Measurements from ENCODE around the gene NFRKB.

Gene NFRKB

DNA sequence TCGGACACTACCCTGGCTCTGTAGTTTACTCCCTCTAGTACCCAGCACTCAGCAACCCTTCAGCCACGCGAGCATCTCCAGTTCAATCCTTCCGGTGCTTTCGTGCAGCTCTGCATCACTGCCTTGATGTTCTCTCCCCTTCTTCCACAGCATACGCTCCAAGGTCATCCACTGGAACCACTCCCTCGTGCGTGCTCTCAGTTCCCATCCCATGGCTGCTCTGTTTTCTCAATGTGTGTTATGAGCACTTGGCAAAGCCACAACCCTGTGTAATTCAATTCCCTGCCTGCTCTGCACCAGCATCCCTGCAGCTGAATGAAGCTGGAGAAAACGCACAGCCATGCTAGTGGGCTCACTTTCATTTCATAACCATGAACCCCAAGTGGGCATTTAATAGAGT, 38.5 kb upstream of the NFRKB start:
- TF ChIP-seq EZH2 (IDR thresholded peaks at IDR 0.05; ENCODE audit: borderline replicate concordance, low read length): no peak
- TF ChIP-seq, protein P1, sequence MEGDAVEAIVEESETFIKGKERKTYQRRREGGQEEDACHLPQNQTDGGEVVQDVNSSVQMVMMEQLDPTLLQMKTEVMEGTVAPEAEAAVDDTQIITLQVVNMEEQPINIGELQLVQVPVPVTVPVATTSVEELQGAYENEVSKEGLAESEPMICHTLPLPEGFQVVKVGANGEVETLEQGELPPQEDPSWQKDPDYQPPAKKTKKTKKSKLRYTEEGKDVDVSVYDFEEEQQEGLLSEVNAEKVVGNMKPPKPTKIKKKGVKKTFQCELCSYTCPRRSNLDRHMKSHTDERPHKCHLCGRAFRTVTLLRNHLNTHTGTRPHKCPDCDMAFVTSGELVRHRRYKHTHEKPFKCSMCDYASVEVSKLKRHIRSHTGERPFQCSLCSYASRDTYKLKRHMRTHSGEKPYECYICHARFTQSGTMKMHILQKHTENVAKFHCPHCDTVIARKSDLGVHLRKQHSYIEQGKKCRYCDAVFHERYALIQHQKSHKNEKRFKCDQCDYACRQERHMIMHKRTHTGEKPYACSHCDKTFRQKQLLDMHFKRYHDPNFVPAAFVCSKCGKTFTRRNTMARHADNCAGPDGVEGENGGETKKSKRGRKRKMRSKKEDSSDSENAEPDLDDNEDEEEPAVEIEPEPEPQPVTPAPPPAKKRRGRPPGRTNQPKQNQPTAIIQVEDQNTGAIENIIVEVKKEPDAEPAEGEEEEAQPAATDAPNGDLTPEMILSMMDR (IDR thresholded peaks at IDR 0.05; ENCODE audit: low read length): no peak

GRCh38 chr11:129933262-129933661, 37.9 kb upstream of the NFRKB start:
- H3K9me2 ChIP-seq (ENCODE audit: low read depth, low read length): no peaks in the 10 kb centered on the region
- no peaks in the 10 kb centered on the region for H4K20me1 ChIP-seq (ENCODE audit: insufficient read depth, low read length)
- no peaks in the 10 kb centered on the region for H3K9me3 ChIP-seq (ENCODE audit: low read length)
- H3K27ac ChIP-seq (ENCODE audit: low read depth, low read length, poor library complexity, severe bottlenecking): no peak overlapping the region
- no peaks in the 10 kb centered on the region for H3K4me1 ChIP-seq (ENCODE audit: insufficient read depth, low read length, severe bottlenecking)
- no peaks in the 10 kb centered on the region for H3F3A ChIP-seq (ENCODE audit: insufficient read depth, low read length)
- no peaks in the 10 kb centered on the region; the same call in 1 of the 2 replicates for H3K79me2 ChIP-seq (ENCODE audit: insufficient read depth, low read length)
- peaks cover 92% of the 10 kb centered on the region for H3K36me3 ChIP-seq (ENCODE audit: insufficient read depth, low read length)
- H3K4me3 ChIP-seq (ENCODE audit: low read depth, low read length, poor library complexity, severe bottlenecking): no peak overlapping the region
- H2AFZ ChIP-seq (ENCODE audit: low read length): no peak overlapping the region
- no peaks in the 10 kb centered on the region for H3K27me3 ChIP-seq (ENCODE audit: insufficient read depth, low read length)
- H3K4me2 ChIP-seq (ENCODE audit: low read length): no peak overlapping the region
- TF ChIP-seq EZH2 (IDR thresholded peaks at IDR 0.05; ENCODE audit: borderline replicate concordance, low read length): no peak
- TF ChIP-seq, protein P1 (IDR thresholded peaks at IDR 0.05; ENCODE audit: low read length): no peak
- H3K9ac ChIP-seq (ENCODE audit: low read length): no peak overlapping the region

More for the DNA sequence above, 38.5 kb upstream of the NFRKB start:
- H3K9me2 ChIP-seq (ENCODE audit: low read depth, low read length): no peaks in the 10 kb centered on the region
- no peaks in the 10 kb centered on the region for H3K9me3 ChIP-seq (ENCODE audit: low read length)
- no peak overlapping the region for H3K4me3 ChIP-seq (ENCODE audit: low read depth, low read length, poor library complexity, severe bottlenecking)
- no peak overlapping the region for H2AFZ ChIP-seq (ENCODE audit: low read length)
- no peak overlapping the region for H3K9ac ChIP-seq (ENCODE audit: low read length)
- H3K4me2 ChIP-seq (ENCODE audit: low read length): no peak overlapping the region
- no peaks in the 10 kb centered on the region for H3F3A ChIP-seq (ENCODE audit: insufficient read depth, low read length)
- H3K36me3 ChIP-seq (ENCODE audit: insufficient read depth, low read length): peaks cover 92% of the 10 kb centered on the region
- no peak overlapping the region for H3K27ac ChIP-seq (ENCODE audit: low read depth, low read length, poor library complexity, severe bottlenecking)
- no peaks in the 10 kb centered on the region; the same call in 1 of the 2 replicates for H3K79me2 ChIP-seq (ENCODE audit: insufficient read depth, low read length)
- H4K20me1 ChIP-seq (ENCODE audit: insufficient read depth, low read length): no peaks in the 10 kb centered on the region
- no peaks in the 10 kb centered on the region for H3K4me1 ChIP-seq (ENCODE audit: insufficient read depth, low read length, severe bottlenecking)
- no peaks in the 10 kb centered on the region for H3K27me3 ChIP-seq (ENCODE audit: insufficient read depth, low read length)

DNA sequence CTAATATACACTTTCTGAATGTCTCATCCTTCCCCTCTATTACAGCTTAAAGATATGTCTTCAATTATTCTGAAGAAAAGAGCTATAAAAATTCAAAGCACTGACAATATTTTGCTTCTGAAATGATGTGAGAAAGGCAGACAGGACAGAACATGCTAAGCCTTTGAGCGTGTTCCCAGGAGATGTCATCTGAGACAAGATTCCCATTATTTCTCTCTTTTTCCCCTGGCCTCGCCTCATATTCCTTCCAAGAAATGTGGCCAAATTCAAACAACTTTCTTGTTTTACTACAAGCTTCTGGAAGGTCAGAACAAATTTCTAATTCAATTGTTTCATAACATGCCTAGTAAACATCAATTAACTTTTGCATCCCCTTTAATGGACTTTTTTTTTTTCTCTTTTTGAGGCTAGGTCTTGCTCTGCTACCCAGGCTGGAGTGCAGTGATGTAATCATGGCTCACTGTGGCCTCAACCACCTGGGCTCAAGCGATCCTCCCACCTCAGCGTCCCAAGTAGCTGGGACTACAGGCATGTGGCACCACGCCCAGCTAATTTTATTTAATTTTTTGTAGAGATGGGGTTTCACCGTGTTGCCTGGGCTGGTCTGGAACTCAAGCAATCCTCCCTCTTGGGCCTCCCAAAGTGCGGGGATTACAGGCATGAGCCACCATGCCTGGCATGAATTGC, 37.1 kb upstream of the NFRKB start:
- Histone ChIP-seq H3K36me3 (ENCODE audit: insufficient read depth, low read length) (peaks cover 92% of the 10 kb centered on the region), H4K20me1 (ENCODE audit: insufficient read depth, low read length) (no peaks in the 10 kb centered on the region), H3K9ac (ENCODE audit: low read length) (no peak overlapping the region), H3K79me2 (ENCODE audit: insufficient read depth, low read length) (no peaks in the 10 kb centered on the region; the same call in 1 of the 2 replicates), H3K27me3 (ENCODE audit: insufficient read depth, low read length) (no peaks in the 10 kb centered on the region), H2AFZ (ENCODE audit: low read length) (no peak overlapping the region), H3K9me2 (ENCODE audit: low read depth, low read length) (no peaks in the 10 kb centered on the region), H3F3A (ENCODE audit: insufficient read depth, low read length) (no peaks in the 10 kb centered on the region), H3K27ac (ENCODE audit: low read depth, low read length, poor library complexity, severe bottlenecking) (no peak overlapping the region), H3K4me2 (ENCODE audit: low read length) (no peak overlapping the region), H3K4me3 (ENCODE audit: low read depth, low read length, poor library complexity, severe bottlenecking) (no peak overlapping the region), H3K9me3 (ENCODE audit: low read length) (no peaks in the 10 kb centered on the region), H3K4me1 (ENCODE audit: insufficient read depth, low read length, severe bottlenecking) (no peaks in the 10 kb centered on the region)
- TF ChIP-seq, protein P1 (IDR thresholded peaks at IDR 0.05; ENCODE audit: low read length): no peak
